ENCODE measurements around the gene TLCD3B.

- TF ChIP-seq CTCF (IDR thresholded peaks at IDR 0.05) = no peak
- TF ChIP-seq POLR2A (IDR thresholded peaks at IDR 0.05) = no peak
- no peak for TF ChIP-seq POLR2AphosphoS5 (IDR thresholded peaks at IDR 0.05)
- TF ChIP-seq EP300 (IDR thresholded peaks at IDR 0.05) = no peak
These were observed 8.2 kb downstream of the TLCD3B start, which contains the start of gene C16orf92 for GRCh38 chr16:30022887-30023286.
